Ishikawa (cell line): ENCODE measurements around the gene ELP2.

Source experiments
- CEBPB ChIP-seq: IDR thresholded peaks from 2 replicates; pipeline ENCODE4 v1.6.1; 2012
- CREB1 ChIP-seq: IDR thresholded peaks from 2 replicates; pipeline ENCODE4 v1.6.1; 2012; ENCODE audit warnings: low read depth
- EGR1 ChIP-seq: IDR thresholded peaks from 2 replicates; pipeline ENCODE4 v1.6.1; 2012
- EP300 ChIP-seq: IDR thresholded peaks from 2 replicates; pipeline ENCODE4 v1.6.1; 2012; ENCODE audit warnings: borderline replicate concordance
- FOXM1 ChIP-seq: IDR thresholded peaks from 2 replicates; pipeline ENCODE4 v1.6.1; 2012; ENCODE audit warnings: low read depth, borderline replicate concordance
- NFIC ChIP-seq: IDR thresholded peaks from 2 replicates; pipeline ENCODE4 v1.6.1; 2012
- RAD21 ChIP-seq: IDR thresholded peaks from 2 replicates; pipeline ENCODE4 v1.6.1; 2012; ENCODE audit warnings: low read depth
- REST ChIP-seq: IDR thresholded peaks from 2 replicates; pipeline ENCODE4 v1.6.1; 2012; ENCODE audit warnings: low read depth, mild to moderate bottlenecking
- TAF1 ChIP-seq: IDR thresholded peaks from 2 replicates; pipeline ENCODE4 v1.6.1; 2012; ENCODE audit warnings: low read depth, mild to moderate bottlenecking
- TCF12 ChIP-seq: IDR thresholded peaks from 2 replicates; pipeline ENCODE4 v1.6.1; 2012; ENCODE audit warnings: low read depth
- TEAD4 ChIP-seq: IDR thresholded peaks from 2 replicates; pipeline ENCODE4 v1.6.1; 2012
- TF ChIP-seq, protein P1 (sequence below): IDR thresholded peaks from 2 replicates; pipeline ENCODE4 v1.6.1; 2012

GRCh38 chr18:36162981-36163380 lies 33.3 kb downstream of the ELP2 start:
- TF ChIP-seq CEBPB (no peak), TAF1 (no peak), EP300 (no peak), RAD21 (no peak), CREB1 (no peak), REST (no peak), FOXM1 (no peak), EGR1 (no peak), NFIC (no peak), TEAD4 (no peak), TCF12 (no peak)
- TF ChIP-seq, protein P1, sequence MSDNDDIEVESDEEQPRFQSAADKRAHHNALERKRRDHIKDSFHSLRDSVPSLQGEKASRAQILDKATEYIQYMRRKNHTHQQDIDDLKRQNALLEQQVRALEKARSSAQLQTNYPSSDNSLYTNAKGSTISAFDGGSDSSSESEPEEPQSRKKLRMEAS = no peak
